ENCODE results near the gene GPR18. TPM values are rescaled to one million over a fixed set of nuclear protein-coding genes. Genes with fewer than 3 reads are reported as not detected.
"Not testable (repeated sequence)": the region's sequence is repeated elsewhere in the genome, so short reads cannot be mapped to it uniquely, and the experiment has no call there.

The GPR18 gene
- total and polyA plus RNA-seq, 8 donors: 0.68 to 0.76 TPM; not detected in 6

DNA sequence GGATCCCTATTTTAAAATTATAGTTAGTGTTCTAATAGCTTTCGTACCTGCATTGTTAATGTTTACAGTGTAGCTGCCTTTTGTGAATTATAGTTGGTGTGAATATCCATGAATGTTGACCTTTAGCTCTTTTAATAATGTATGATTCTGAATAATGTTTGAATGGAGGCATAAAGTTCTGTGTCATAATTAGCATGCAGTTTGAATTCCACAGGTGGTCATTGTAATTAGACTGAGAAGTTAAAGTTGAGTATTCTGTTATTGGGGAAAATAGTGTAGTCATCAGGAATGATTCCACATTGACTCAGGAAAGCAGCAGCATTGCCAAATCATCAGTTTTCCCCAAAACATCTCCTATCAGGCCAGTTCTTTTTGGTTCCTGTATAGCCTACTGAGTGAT, 12.1 kb downstream of the GPR18 start:
- no peak for DNase-seq
- Histone ChIP-seq H3K9me3 (no peaks in the 10 kb centered on the region), H3K4me1 (no peaks in the 10 kb centered on the region), H3K27me3 (no peaks in the 10 kb centered on the region), H3K27ac (no peak overlapping the region), H3K36me3 (peaks cover 0 to 38% (median 35%) of the 10 kb centered on the region in 4 donors), H3K4me3 (no peak overlapping the region)
- TF ChIP-seq EP300 (IDR thresholded peaks at IDR 0.05) (no peak), POLR2AphosphoS5 (IDR thresholded peaks at IDR 0.05) (no peak), POLR2A (IDR thresholded peaks at IDR 0.05) (no peak)
- TF ChIP-seq, protein P1, sequence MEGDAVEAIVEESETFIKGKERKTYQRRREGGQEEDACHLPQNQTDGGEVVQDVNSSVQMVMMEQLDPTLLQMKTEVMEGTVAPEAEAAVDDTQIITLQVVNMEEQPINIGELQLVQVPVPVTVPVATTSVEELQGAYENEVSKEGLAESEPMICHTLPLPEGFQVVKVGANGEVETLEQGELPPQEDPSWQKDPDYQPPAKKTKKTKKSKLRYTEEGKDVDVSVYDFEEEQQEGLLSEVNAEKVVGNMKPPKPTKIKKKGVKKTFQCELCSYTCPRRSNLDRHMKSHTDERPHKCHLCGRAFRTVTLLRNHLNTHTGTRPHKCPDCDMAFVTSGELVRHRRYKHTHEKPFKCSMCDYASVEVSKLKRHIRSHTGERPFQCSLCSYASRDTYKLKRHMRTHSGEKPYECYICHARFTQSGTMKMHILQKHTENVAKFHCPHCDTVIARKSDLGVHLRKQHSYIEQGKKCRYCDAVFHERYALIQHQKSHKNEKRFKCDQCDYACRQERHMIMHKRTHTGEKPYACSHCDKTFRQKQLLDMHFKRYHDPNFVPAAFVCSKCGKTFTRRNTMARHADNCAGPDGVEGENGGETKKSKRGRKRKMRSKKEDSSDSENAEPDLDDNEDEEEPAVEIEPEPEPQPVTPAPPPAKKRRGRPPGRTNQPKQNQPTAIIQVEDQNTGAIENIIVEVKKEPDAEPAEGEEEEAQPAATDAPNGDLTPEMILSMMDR (IDR thresholded peaks at IDR 0.05): no peak
- WGBS, 5 donors: 86 to 99% (median 96%) methylated on average over 1 of the region's 1 CpG
- intact Hi-C loops (cut with DNase I; ENCODE audit: low total_unique reads): no loop called here

- no peak for DNase-seq
- TF ChIP-seq EP300 (IDR thresholded peaks at IDR 0.05): no peak
- TF ChIP-seq POLR2A (IDR thresholded peaks at IDR 0.05): no peak
- TF ChIP-seq, protein P1 (IDR thresholded peaks at IDR 0.05): no peak
- TF ChIP-seq POLR2AphosphoS5 (IDR thresholded peaks at IDR 0.05): no peak
- WGBS, 5 donors: 62 to 80% (median 71%) methylated on average over 8 of the region's 8 CpGs
- Histone ChIP-seq H3K27ac (peak overlapping the region in 2 of 5 donors; percentile 41 to 55), H3K36me3 (peaks cover 5 to 33% (median 23%) of the 10 kb centered on the region in 4 donors), H3K27me3 (no peaks in the 10 kb centered on the region), H3K4me3 (no peak overlapping the region), H3K9me3 (no peaks in the 10 kb centered on the region), H3K4me1 (peaks cover 0 to 6% (median 0%) of the 10 kb centered on the region in 4 donors)
- intact Hi-C loops (cut with DNase I; ENCODE audit: low total_unique reads): no loop called here
Measured at GRCh38 chr13:99237981-99238662, 20.1 kb downstream of the GPR18 start.

DNA sequence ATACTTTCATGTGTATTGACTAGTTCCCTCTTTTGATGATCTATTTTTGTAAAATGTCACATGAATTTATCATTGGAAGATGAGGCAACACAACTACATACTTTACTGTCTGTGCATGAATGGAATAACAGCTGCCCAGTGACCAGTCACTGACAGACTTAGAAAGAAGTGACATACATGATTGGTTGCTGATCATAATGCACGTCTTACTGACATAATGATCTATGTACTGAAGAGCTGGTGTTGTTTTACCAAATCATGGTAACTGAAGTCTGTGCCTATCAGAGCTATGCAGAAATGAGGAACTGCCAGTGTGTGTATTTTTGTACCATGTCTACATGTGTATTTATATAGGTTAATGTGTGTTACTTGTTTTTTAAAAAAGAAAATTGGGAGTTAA, 26.5 kb downstream of the GPR18 start:
- intact Hi-C loops (cut with DNase I; ENCODE audit: low total_unique reads): no loop called here
- no peak for DNase-seq
- Histone ChIP-seq H3K36me3 (peaks cover 0 to 7% (median 0%) of the 10 kb centered on the region in 4 donors), H3K27me3 (no peaks in the 10 kb centered on the region), H3K27ac (peak overlapping the region in 1 of 5 donors; percentile 56), H3K4me3 (no peak overlapping the region), H3K4me1 (peaks cover 13 to 54% (median 20%) of the 10 kb centered on the region in 4 donors), H3K9me3 (no peaks in the 10 kb centered on the region)
- 59 to 70% (median 61%) methylated on average over 1 of the region's 1 CpG for WGBS, 5 donors
- TF ChIP-seq, protein P1 (IDR thresholded peaks at IDR 0.05): no peak

- no peak overlapping the region for H3K4me3 ChIP-seq
- H3K4me1 ChIP-seq: peaks cover 13 to 61% (median 27%) of the 10 kb centered on the region in 4 donors
- 66 to 76% (median 68%) methylated on average over 3 of the region's 3 CpGs for WGBS, 5 donors
- no peaks in the 10 kb centered on the region for H3K27me3 ChIP-seq
- H3K36me3 ChIP-seq: peaks cover 0 to 7% (median 0%) of the 10 kb centered on the region in 4 donors
- intact Hi-C loops (cut with DNase I; ENCODE audit: low total_unique reads): no loop called here
- no peak for TF ChIP-seq EP300 (IDR thresholded peaks at IDR 0.05)
- peak in 1 of 3 donors; percentile 18 for TF ChIP-seq POLR2AphosphoS5 (IDR thresholded peaks at IDR 0.05)
- H3K27ac ChIP-seq: peak overlapping the region in 2 of 5 donors; percentile 1 to 7
- DNase-seq: no peak
- no peaks in the 10 kb centered on the region for H3K9me3 ChIP-seq
Measured at GRCh38 chr13:99230991-99231390, 27.2 kb downstream of the GPR18 start.

DNA sequence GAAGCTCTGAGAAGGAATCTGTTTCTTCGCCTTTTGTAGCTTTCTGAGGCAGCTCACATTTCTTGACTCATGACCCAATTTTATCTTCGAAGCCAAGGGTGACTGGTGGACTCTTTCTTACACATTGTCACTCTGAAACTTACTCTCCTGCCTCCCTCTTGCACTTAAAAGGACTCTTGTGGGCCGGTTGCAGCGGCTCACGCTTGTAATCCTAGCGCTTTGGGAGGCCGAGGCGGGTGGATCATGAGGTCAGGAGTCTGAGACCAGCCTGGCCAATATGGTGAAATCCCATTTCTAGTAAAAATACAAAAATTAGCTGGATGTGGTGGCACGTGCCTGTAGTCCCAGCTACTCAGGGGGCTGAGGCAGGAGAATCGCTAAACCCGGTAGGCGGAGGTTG, 27.6 kb downstream of the GPR18 start:
- H3K27me3 ChIP-seq; intact Hi-C loops (cut with DNase I; ENCODE audit: low total_unique reads); DNase-seq; H3K9me3 ChIP-seq; H3K4me3 ChIP-seq; H3K36me3 ChIP-seq: not testable (repeated sequence)
- peak overlapping the region in 3 of 5 donors; percentile 1 to 46 (median 7) for H3K27ac ChIP-seq
- 79 to 93% (median 86%) methylated on average over 12 of the region's 12 CpGs for WGBS, 5 donors
- H3K4me1 ChIP-seq: peaks cover 13 to 65% (median 31%) of the 10 kb centered on the region in 4 donors

Data from stomach (tissue), 9 donors.